HepG2 (cell line): ENCODE results near the gene KLHDC4. TPM values are rescaled to one million over a fixed set of nuclear protein-coding genes. Genes with fewer than 3 reads are reported as not detected.

Experiments
- ASH2L ChIP-seq: fragments of 300-600, 200-600 bp; sonication (generic); IDR thresholded peaks from 2 replicates; pipeline ENCODE4 v1.7.0; 2017; ENCODE audit warnings: low read depth, mild to moderate bottlenecking, moderate library complexity, mixed read lengths, low read length; ENCODE audit not compliant: insufficient read length
- DMTF1 ChIP-seq: sonication (generic); formaldehyde crosslinking; IDR thresholded peaks from 2 replicates; pipeline ENCODE4 v1.4.0; 2020; ENCODE audit warnings: mild to moderate bottlenecking, missing genetic modification reagents
- FIP1L1 ChIP-seq: fragments of 200-400 bp; formaldehyde crosslinking; IDR thresholded peaks from 2 replicates; pipeline ENCODE4 v1.6.1; 2018; ENCODE audit warnings: low read depth, mild to moderate bottlenecking, low read length, moderate library complexity, borderline replicate concordance; ENCODE audit not compliant: insufficient read depth
- GRHL1 ChIP-seq: sonication (generic); formaldehyde crosslinking; conservative IDR thresholded peaks from 2 replicates; pipeline ENCODE4 v1.8.0; 2022; ENCODE audit warnings: missing genetic modification reagents
- HDAC1 ChIP-seq: sonication (generic); formaldehyde crosslinking; IDR thresholded peaks from 2 replicates; pipeline ENCODE4 v1.5.1; 2020; ENCODE audit warnings: mild to moderate bottlenecking, missing genetic modification reagents
- JUNB ChIP-seq: sonication (generic); formaldehyde crosslinking; IDR thresholded peaks from 2 replicates; pipeline ENCODE4 v1.8.0; 2022; ENCODE audit warnings: missing genetic modification reagents, mild to moderate bottlenecking, borderline replicate concordance
- MAFG ChIP-seq: sonication (generic); formaldehyde crosslinking; IDR thresholded peaks from 2 replicates; pipeline ENCODE4 v1.5.1; 2020; ENCODE audit warnings: mild to moderate bottlenecking, missing genetic modification reagents
- MIER2 ChIP-seq: IDR thresholded peaks from 2 replicates; pipeline ENCODE4 v1.6.1; 2016; ENCODE audit warnings: missing biosample characterization, missing genetic modification reagents
- MNT ChIP-seq: fragments of 450-650 bp; IDR thresholded peaks from 2 replicates; pipeline ENCODE4 v1.6.1; 2016
- NFATC3 ChIP-seq: sonication (generic); formaldehyde crosslinking; IDR thresholded peaks from 2 replicates; pipeline ENCODE4 v1.5.1; 2020; ENCODE audit warnings: mild to moderate bottlenecking, missing genetic modification reagents
- POGZ ChIP-seq: sonication (generic); formaldehyde crosslinking; IDR thresholded peaks from 2 replicates; pipeline ENCODE4 v1.4.0; 2020; ENCODE audit warnings: mild to moderate bottlenecking, missing genetic modification reagents
- POLR2AphosphoS5 ChIP-seq: IDR thresholded peaks from 2 replicates; pipeline ENCODE4 v1.6.1; 2012; ENCODE audit warnings: low read depth, low read length
- RFX5 ChIP-seq: IDR thresholded peaks from 2 replicates; pipeline ENCODE4 v1.6.1; 2011; ENCODE audit warnings: low read depth, low read length, improper control_type of control experiment
- SMAD3 ChIP-seq: sonication (generic); formaldehyde crosslinking; IDR thresholded peaks from 2 replicates; pipeline ENCODE4 v1.4.0; 2020; ENCODE audit warnings: missing genetic modification reagents
- TRAFD1 ChIP-seq: sonication (generic); formaldehyde crosslinking; IDR thresholded peaks from 2 replicates; pipeline ENCODE4 v1.5.1; 2020; ENCODE audit warnings: missing genetic modification reagents, mild to moderate bottlenecking, borderline replicate concordance
- ZNF329 ChIP-seq: sonication (generic); formaldehyde crosslinking; IDR thresholded peaks from 2 replicates; pipeline ENCODE4 v1.9.0; 2021; ENCODE audit warnings: low read depth, mild to moderate bottlenecking, missing genetic modification reagents
- ZNF333 ChIP-seq: sonication (generic); formaldehyde crosslinking; IDR thresholded peaks from 2 replicates; pipeline ENCODE4 v1.4.0; 2020; ENCODE audit warnings: mild to moderate bottlenecking, missing genetic modification reagents, borderline replicate concordance
- ZNF543 ChIP-seq: sonication (generic); formaldehyde crosslinking; IDR thresholded peaks from 2 replicates; pipeline ENCODE4 v1.4.0; 2020; ENCODE audit warnings: mild to moderate bottlenecking, missing genetic modification reagents
- ZNF746 ChIP-seq: sonication (generic); formaldehyde crosslinking; IDR thresholded peaks from 2 replicates; pipeline ENCODE4 v1.8.0; 2022; ENCODE audit warnings: mild to moderate bottlenecking, missing genetic modification reagents
- ZNF768 ChIP-seq: sonication (generic); formaldehyde crosslinking; IDR thresholded peaks from 2 replicates; pipeline ENCODE4 v1.4.0; 2020; ENCODE audit warnings: missing genetic modification reagents
- ZNF780A ChIP-seq: sonication (generic); formaldehyde crosslinking; IDR thresholded peaks from 2 replicates; pipeline ENCODE4 v1.8.0; 2022; ENCODE audit warnings: mild to moderate bottlenecking, missing genetic modification reagents, moderate library complexity
- polyA plus RNA-seq, 8 experiments: library from polyadenylated mRNA; depleted of rRNA in 3 of 8; stranded (reverse) in 7 of 8; unstranded in 1 of 8; fragments of >200 nt; fragmentation: Illumina TruSeq in 4 of 8; extraction: Trizol in 4 of 8; gene quantifications; 2 replicates each; pipeline versions ENCODE4 v1.2.1 to v1.2.3, GENCODE V29; 2011 to 2016; ENCODE audit warnings: low read depth in 4 of 8, missing spikeins in 1 of 8, mixed read lengths in 1 of 8; ENCODE audit not compliant: insufficient read depth in 1 of 8
- total RNA-seq, 5 experiments: library from RNA; depleted of rRNA; stranded (reverse); fragments of >200 nt; fragmentation: Illumina TruSeq; extraction: Trizol; gene quantifications; 2 replicates each; pipeline ENCODE4 v1.2.3, GENCODE V29; 2016; ENCODE audit warnings: low read depth in 1 of 5

The KLHDC4 gene
- total and polyA plus RNA-seq, 2 of the 13 experiments (the other 11 are each of a cell fraction or from before 2014, with no cell fraction given): 18.7 to 31.8 TPM

- TF ChIP-seq ZNF746: no peak; the same call in 1 of the 2 replicates
- TF ChIP-seq RFX5: no peak
- TF ChIP-seq NFATC3 (CRISPR knock-in tag): no peak
- TF ChIP-seq ZNF780A: no peak
- peak; percentile 62 for TF ChIP-seq ZNF768 (CRISPR knock-in tag)
- no peak for TF ChIP-seq GRHL1 (CRISPR knock-in tag)
- TF ChIP-seq HDAC1 (CRISPR knock-in tag): peak; percentile 93
- no peak for TF ChIP-seq JUNB (CRISPR knock-in tag)
- peak; percentile 64 for TF ChIP-seq ASH2L
- TF ChIP-seq ZNF329 (CRISPR knock-in tag): peak; percentile 50; the same call in 1 of the 2 replicates
- no peak for TF ChIP-seq ZNF543 (CRISPR knock-in tag)
- peak; percentile 58; the same call in 1 of the 2 replicates for TF ChIP-seq MIER2 (CRISPR knock-in tag)
- TF ChIP-seq DMTF1 (CRISPR knock-in tag): no peak
- peak; percentile 74 for TF ChIP-seq POGZ
- peak; percentile 60 for TF ChIP-seq POLR2AphosphoS5
- no peak; the same call in 1 of the 2 replicates for TF ChIP-seq MAFG (CRISPR knock-in tag)
- no peak for TF ChIP-seq FIP1L1
- TF ChIP-seq SMAD3 (CRISPR knock-in tag): peak; percentile 51; the same call in 1 of the 2 replicates
- no peak for TF ChIP-seq ZNF333
- no peak for TF ChIP-seq MNT
- no peak for TF ChIP-seq TRAFD1 (CRISPR knock-in tag)
Measured at GRCh38 chr16:87789437-87790291, 23.9 kb upstream of the KLHDC4 start (continued).
